ENCODE results near the gene KRTAP19-8.

KRTAP19-8 gene

GRCh38 chr21:31038376-31038775 lies at the start of gene KRTAP19-8:
Gene KRTAP19-8, minus strand, starts transcription at chr21:31038476. Its CDS starts 33 bp downstream, at chr21:31038443.
- DNase-seq (ENCODE audit: low read depth in 2 of 2, low spot score in 1 of 2): no peak

- no peak for DNase-seq (ENCODE audit: low read depth in 2 of 2, low spot score in 1 of 2)
These were observed 49.6 kb upstream of the KRTAP19-8 start for GRCh38 chr21:31087639-31088473.

GRCh38 chr21:31084689-31085088 lies 46.4 kb upstream of the KRTAP19-8 start:
- DNase-seq (ENCODE audit: low read depth in 2 of 2, low spot score in 1 of 2): no peak

GRCh38 chr21:31078796-31079195 lies 40.5 kb upstream of the KRTAP19-8 start:
- DNase-seq (ENCODE audit: low read depth in 2 of 2, low spot score in 1 of 2): no peak

GRCh38 chr21:31078216-31078615 lies 39.9 kb upstream of the KRTAP19-8 start:
- no peak for DNase-seq (ENCODE audit: low read depth in 2 of 2, low spot score in 1 of 2)

GRCh38 chr21:31075848-31076247 lies 37.6 kb upstream of the KRTAP19-8 start:
- no peak for DNase-seq (ENCODE audit: low read depth in 2 of 2, low spot score in 1 of 2)

GRCh38 chr21:31072533-31072932 lies 34.3 kb upstream of the KRTAP19-8 start:
- no peak for DNase-seq (ENCODE audit: low read depth in 2 of 2, low spot score in 1 of 2)

- DNase-seq (ENCODE audit: low read depth in 2 of 2, low spot score in 1 of 2): no peak
These were observed 26.5 kb upstream of the KRTAP19-8 start for GRCh38 chr21:31064803-31065202.

GRCh38 chr21:31052489-31053142 lies 14.3 kb upstream of the KRTAP19-8 start:
- no peak for DNase-seq (ENCODE audit: low read depth in 2 of 2, low spot score in 1 of 2)

- no peak for DNase-seq (ENCODE audit: low read depth in 2 of 2, low spot score in 1 of 2)
These were observed 12.4 kb upstream of the KRTAP19-8 start for GRCh38 chr21:31050577-31051157.

GRCh38 chr21:31045841-31046240 lies 7.6 kb upstream of the KRTAP19-8 start:
- DNase-seq (ENCODE audit: low read depth in 2 of 2, low spot score in 1 of 2): no peak

GRCh38 chr21:31043471-31043870 lies 5.2 kb upstream of the KRTAP19-8 start:
- no peak for DNase-seq (ENCODE audit: low read depth in 2 of 2, low spot score in 1 of 2)

GRCh38 chr21:31042080-31042464 lies 3.8 kb upstream of the KRTAP19-8 start:
- DNase-seq (ENCODE audit: low read depth in 2 of 2, low spot score in 1 of 2): no peak

GRCh38 chr21:31041295-31042079 lies 3.2 kb upstream of the KRTAP19-8 start:
- no peak for DNase-seq (ENCODE audit: low read depth in 2 of 2, low spot score in 1 of 2)

GRCh38 chr21:31034378-31034777 lies 3.9 kb downstream of the KRTAP19-8 start:
- no peak for DNase-seq (ENCODE audit: low read depth in 2 of 2, low spot score in 1 of 2)

GRCh38 chr21:31030367-31031106 lies 7.7 kb downstream of the KRTAP19-8 start:
- no peak for DNase-seq (ENCODE audit: low read depth in 2 of 2, low spot score in 1 of 2)

GRCh38 chr21:31023680-31024079 lies 14.6 kb downstream of the KRTAP19-8 start:
- no peak for DNase-seq (ENCODE audit: low read depth in 2 of 2, low spot score in 1 of 2)

- DNase-seq (ENCODE audit: low read depth in 2 of 2, low spot score in 1 of 2): no peak
These were observed 16.0 kb downstream of the KRTAP19-8 start for GRCh38 chr21:31022306-31022705.

- no peak for DNase-seq (ENCODE audit: low read depth in 2 of 2, low spot score in 1 of 2)
These were observed 20.0 kb downstream of the KRTAP19-8 start for GRCh38 chr21:31018232-31018631.

- DNase-seq (ENCODE audit: low read depth in 2 of 2, low spot score in 1 of 2): no peak
These were observed 23.4 kb downstream of the KRTAP19-8 start for GRCh38 chr21:31014891-31015290.
